NCI-H1417 treated with DMSO at 0.1 percent for 48 hours (cell line): ENCODE measurements around the gene IRF1.
"Not testable (repeated sequence)": the region's sequence is repeated elsewhere in the genome, so short reads cannot be mapped to it uniquely, and the experiment has no call there.

Experiments used
- DNase-seq: peaks from one replicate; lab custom pipeline; 2025; lab: John Stamatoyannopoulos, UW

Gene IRF1

GRCh38 chr5:132486318-132487094 lies 4.1 kb downstream of the IRF1 start:
- no peak for DNase-seq

- DNase-seq: no peak
Measured at GRCh38 chr5:132485641-132486317, 4.8 kb downstream of the IRF1 start.

GRCh38 chr5:132484876-132485640 lies 5.5 kb downstream of the IRF1 start:
- DNase-seq: not testable (repeated sequence)

GRCh38 chr5:132484391-132484725 lies 6.2 kb downstream of the IRF1 start:
- no peak for DNase-seq

- DNase-seq: no peak
Measured at GRCh38 chr5:132483661-132484390, 6.7 kb downstream of the IRF1 start.

GRCh38 chr5:132483101-132483500 lies 7.5 kb downstream of the IRF1 start:
- no peak for DNase-seq

GRCh38 chr5:132481596-132482211 lies 8.9 kb downstream of the IRF1 start:
- no peak for DNase-seq

GRCh38 chr5:132480893-132481595 lies 9.5 kb downstream of the IRF1 start:
- no peak for DNase-seq

- DNase-seq: no peak
Measured at GRCh38 chr5:132480546-132480892, 10.1 kb downstream of the IRF1 start.

GRCh38 chr5:132480042-132480441 lies 10.5 kb downstream of the IRF1 start:
- DNase-seq: no peak

GRCh38 chr5:132479111-132479951 lies 11.2 kb downstream of the IRF1 start:
- no peak for DNase-seq

GRCh38 chr5:132478366-132478871 lies 12.2 kb downstream of the IRF1 start:
- no peak for DNase-seq

GRCh38 chr5:132477784-132478365 lies 12.7 kb downstream of the IRF1 start:
- DNase-seq: no peak

GRCh38 chr5:132476876-132477781 lies 13.4 kb downstream of the IRF1 start:
- no peak for DNase-seq

- DNase-seq: no peak
Measured at GRCh38 chr5:132475987-132476875, 14.3 kb downstream of the IRF1 start.

GRCh38 chr5:132475497-132475882 lies 15.1 kb downstream of the IRF1 start:
- DNase-seq: no peak

GRCh38 chr5:132474881-132475496 lies 15.6 kb downstream of the IRF1 start:
- DNase-seq: no peak
